ENCODE measurements around the gene ESRRG. TPM values are rescaled to one million over a fixed set of nuclear protein-coding genes. Genes with fewer than 3 reads are reported as not detected.
"Not testable (repeated sequence)": the region's sequence is repeated elsewhere in the genome, so short reads cannot be mapped to it uniquely, and the experiment has no call there.

ESRRG gene
- total RNA-seq, 1 donor from 2014 or later = not detected

- intact Hi-C loops (cut with micrococcal nuclease) = no loop called here
These were observed 146.8 kb downstream of the ESRRG start for GRCh38 chr1:216576234-216576937.

- intact Hi-C loops (cut with micrococcal nuclease) = no loop called here
These were observed 156.5 kb downstream of the ESRRG start for GRCh38 chr1:216566641-216567205.

GRCh38 chr1:216563087-216563486 lies 160.1 kb downstream of the ESRRG start:
- intact Hi-C loops (cut with micrococcal nuclease) = no loop called here

- intact Hi-C loops (cut with micrococcal nuclease) = no loop called here
These were observed 160.8 kb downstream of the ESRRG start for GRCh38 chr1:216562383-216562782.

- intact Hi-C loops (cut with micrococcal nuclease) = no loop called here
These were observed 162.7 kb downstream of the ESRRG start for GRCh38 chr1:216560527-216560926.

GRCh38 chr1:216559359-216559758 lies 163.9 kb downstream of the ESRRG start:
- intact Hi-C loops (cut with micrococcal nuclease) = no loop called here

- intact Hi-C loops (cut with micrococcal nuclease) = no loop called here
These were observed 167.6 kb downstream of the ESRRG start for GRCh38 chr1:216555653-216556052.

- intact Hi-C loops (cut with micrococcal nuclease) = no loop called here
These were observed 168.3 kb downstream of the ESRRG start for GRCh38 chr1:216554934-216555333.

GRCh38 chr1:216553766-216554165 lies 169.5 kb downstream of the ESRRG start:
- intact Hi-C loops (cut with micrococcal nuclease) = no loop called here

- intact Hi-C loops (cut with micrococcal nuclease) = no loop called here
These were observed 170.2 kb downstream of the ESRRG start for GRCh38 chr1:216553040-216553439.

- intact Hi-C loops (cut with micrococcal nuclease) = no loop called here
These were observed 173.4 kb downstream of the ESRRG start for GRCh38 chr1:216549796-216550195.

- intact Hi-C loops (cut with micrococcal nuclease) = no loop called here
These were observed 180.5 kb downstream of the ESRRG start for GRCh38 chr1:216542741-216543140.

- intact Hi-C loops (cut with micrococcal nuclease) = no loop called here
These were observed 181.0 kb downstream of the ESRRG start for GRCh38 chr1:216542263-216542662.

GRCh38 chr1:216535751-216536150 lies 187.5 kb downstream of the ESRRG start:
- intact Hi-C loops (cut with micrococcal nuclease) = no loop called here

- intact Hi-C loops (cut with micrococcal nuclease) = no loop called here
These were observed 188.2 kb downstream of the ESRRG start for GRCh38 chr1:216535059-216535458.

GRCh38 chr1:216533776-216534175 lies 189.5 kb downstream of the ESRRG start:
- intact Hi-C loops (cut with micrococcal nuclease) = no loop called here

- intact Hi-C loops (cut with micrococcal nuclease) = no loop called here
These were observed 190.9 kb downstream of the ESRRG start for GRCh38 chr1:216532251-216532798.

- intact Hi-C loops (cut with micrococcal nuclease) = no loop called here
These were observed 191.7 kb downstream of the ESRRG start for GRCh38 chr1:216531263-216532239.

GRCh38 chr1:216529851-216530250 lies 193.4 kb downstream of the ESRRG start:
- intact Hi-C loops (cut with micrococcal nuclease) = not testable (repeated sequence)

- intact Hi-C loops (cut with micrococcal nuclease) = no loop called here
These were observed 194.4 kb downstream of the ESRRG start for GRCh38 chr1:216528816-216529215.

- intact Hi-C loops (cut with micrococcal nuclease) = no loop called here
These were observed 199.6 kb downstream of the ESRRG start for GRCh38 chr1:216523449-216524190.
